ENCODE measurements around the gene TIGAR.
A peak's percentile ranks its signal among the peaks of the same experiment; 100 is the strongest.

The TIGAR gene

DNA sequence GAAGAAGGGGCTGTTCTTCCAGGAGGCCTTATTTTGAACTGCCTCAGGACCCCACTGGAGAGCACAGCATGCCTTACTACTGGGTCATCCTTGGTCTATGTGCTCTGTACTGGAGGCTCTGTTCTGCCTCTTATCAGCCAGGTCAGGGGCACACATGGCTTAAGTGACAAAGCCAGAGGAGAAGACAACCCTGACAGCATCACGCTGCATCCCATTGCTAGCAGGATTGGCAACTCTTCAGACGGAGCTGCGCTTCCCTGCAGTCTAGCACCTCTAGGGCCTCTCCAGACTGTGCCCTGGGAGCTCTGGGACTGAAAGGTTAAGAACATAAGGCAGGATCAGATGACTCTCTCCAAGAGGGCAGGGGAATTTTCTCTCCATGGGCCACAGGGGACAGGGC is 17.3 kb upstream of the TIGAR start:
- DNase-seq (ENCODE audit: low read depth in 2 of 2): no peak

DNA sequence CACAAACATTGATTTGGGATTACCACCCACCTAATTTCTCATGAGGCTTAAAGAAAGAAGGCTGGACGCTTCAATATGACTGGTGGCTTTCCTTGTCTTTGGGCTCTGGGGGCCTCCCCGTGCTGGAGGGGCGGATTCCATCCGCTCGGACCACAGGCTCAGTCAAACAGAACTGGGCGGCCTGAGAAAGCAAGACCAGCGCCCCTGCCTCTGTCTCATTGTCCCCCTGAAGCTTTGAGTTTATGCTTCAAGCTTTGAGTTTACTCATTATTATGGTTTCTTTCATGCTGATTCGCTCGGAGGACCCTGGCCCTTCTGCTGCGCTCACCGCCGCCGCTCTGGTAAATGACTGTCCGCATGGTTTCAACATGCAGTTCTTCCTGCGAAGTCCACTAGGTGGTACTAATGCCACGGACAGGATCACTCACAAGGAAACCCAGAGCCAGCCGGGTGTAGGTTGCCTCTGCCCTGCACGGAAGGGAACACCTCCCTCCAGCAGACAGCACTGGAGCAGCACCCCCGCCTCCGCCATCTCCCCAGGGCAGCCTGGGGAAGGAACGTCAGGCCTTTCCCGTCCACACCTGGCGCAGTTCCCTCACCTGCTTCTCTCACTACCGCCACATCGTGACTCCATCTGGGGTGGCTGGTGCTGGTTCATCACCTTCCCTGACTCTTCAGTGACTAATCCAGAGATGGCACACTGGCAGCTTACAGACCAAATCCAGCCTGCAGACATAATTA is 13.2 kb upstream of the TIGAR start:
- no peak for DNase-seq (ENCODE audit: low read depth in 2 of 2)

DNA sequence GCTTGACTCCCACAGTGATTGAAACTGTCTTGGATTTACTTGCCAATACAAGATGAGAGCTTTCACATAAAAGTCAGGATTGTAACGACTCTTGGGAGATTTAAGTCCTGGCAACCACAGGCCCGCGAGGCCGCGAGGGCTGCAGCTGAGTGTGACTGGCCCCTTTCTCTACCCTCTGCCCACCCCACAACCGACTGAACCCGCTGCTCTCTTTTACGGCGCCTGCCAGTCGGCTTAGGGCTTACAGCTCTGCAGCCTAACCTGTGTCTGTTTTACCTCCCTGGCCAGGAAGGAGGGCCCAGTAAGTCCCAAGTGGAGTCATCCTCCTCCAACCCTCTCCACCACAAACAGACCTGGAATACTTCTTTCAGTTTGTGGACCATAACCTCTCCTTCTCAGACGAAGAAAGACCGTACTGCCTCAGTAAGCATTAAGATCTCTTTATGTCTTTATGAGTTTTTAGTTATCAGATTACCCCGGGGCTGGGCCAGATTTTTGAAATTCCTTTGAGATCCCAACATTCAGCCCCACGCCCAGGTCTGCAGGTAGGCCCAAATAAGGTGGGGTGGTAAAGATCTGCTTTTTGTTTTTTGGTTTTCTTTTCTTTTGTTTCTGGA is 12.6 kb upstream of the TIGAR start:
- DNase-seq (ENCODE audit: low read depth in 2 of 2): no peak

DNA sequence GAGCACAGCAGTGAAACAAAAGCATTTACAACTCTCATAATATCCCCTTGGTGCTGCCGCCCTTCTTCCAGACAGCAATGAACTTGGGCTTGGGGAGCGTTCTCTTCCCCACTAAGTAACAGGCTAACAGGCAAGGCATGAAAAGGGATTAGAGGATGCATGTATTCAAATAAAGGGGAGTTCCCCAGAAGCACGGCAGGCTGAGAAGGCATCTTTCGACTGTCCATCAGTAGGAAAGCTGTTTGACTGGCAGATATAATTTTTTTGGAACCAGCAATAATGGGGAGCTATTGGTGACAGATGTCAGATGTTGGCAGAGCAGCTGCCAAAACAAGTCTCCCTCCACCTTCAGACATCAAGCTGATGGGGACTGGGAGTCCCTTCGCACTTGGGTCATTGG is 9.2 kb upstream of the TIGAR start:
- no peak for DNase-seq (ENCODE audit: low read depth in 2 of 2)

DNA sequence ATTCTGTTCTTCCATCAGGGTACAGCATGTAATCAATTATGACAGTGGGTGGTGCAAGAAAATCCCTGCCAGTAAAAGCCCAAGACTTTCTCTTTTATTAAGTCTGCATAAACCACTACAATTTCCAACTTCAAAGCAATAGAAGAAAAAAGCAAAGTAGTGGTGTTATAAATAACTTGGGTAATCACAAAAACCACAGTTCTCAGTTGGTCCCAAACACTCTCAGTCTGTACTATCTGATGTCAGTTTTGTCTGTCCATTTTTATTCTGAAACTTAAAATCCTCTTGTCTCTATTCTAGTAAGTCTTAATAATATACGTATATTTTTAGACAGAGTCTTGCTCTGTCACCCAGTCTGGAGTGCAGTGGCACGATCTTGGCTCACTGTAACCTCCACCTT is 8.8 kb upstream of the TIGAR start:
- no peak for DNase-seq (ENCODE audit: low read depth in 2 of 2)

DNA sequence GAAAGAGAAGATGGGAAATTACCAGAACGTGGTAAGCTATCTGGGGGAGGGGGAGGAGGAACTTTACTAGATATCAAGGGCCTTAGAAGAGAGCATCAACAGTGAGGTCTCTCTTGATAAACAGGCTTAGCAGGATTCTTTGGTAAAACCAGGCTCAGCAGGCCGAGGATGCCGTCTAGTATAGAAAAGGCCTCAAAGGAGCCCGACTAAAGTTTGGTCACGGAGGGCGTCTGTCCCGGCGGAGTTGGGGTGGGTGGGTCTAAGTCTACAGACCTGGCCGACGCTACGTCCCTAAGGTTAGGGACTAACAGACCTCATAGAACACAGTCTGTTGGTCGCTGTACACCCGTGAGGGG is 538 bp upstream of the TIGAR start:
- no peak for DNase-seq (ENCODE audit: low read depth in 2 of 2)

DNA sequence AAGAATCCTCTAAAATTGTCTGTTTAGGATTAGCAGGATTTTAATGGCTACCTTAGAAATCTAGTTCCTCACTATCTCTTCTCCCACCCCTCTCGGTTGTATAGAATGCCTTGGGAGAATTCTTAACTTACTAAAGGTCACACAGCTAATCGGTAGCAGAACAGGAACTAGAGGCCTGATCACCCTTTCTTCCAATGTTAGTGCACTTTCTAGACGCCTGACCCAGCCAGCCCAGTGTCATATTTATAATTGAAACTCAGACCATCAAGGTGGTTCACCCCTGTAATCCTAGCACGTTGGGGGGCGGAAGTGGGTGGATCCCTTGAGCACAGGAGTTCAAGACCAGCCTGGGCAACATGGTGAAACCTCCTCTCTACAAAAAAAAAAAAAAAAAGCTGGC is 1.7 kb downstream of the TIGAR start:
- DNase-seq (ENCODE audit: low read depth in 2 of 2): no peak

DNA sequence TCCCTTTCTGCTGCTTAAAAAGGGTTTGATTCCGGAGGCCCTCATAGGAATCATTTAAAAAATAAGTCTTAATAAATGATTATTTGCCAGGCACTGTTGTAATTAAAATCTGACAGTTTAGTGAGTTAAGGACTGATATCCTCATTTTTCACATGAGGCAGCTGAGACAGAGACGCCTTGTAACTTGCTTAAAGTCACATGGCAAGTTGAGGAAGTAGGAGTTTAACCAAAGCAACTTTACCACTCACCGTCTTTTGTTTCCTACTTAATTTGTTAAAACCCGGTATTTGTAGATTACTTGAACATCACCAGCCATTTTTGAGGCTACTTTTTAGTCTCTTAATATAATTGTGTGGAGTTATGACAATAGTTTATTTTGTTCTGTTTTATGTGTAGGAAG is 2.4 kb downstream of the TIGAR start:
- DNase-seq (ENCODE audit: low read depth in 2 of 2): no peak

DNA sequence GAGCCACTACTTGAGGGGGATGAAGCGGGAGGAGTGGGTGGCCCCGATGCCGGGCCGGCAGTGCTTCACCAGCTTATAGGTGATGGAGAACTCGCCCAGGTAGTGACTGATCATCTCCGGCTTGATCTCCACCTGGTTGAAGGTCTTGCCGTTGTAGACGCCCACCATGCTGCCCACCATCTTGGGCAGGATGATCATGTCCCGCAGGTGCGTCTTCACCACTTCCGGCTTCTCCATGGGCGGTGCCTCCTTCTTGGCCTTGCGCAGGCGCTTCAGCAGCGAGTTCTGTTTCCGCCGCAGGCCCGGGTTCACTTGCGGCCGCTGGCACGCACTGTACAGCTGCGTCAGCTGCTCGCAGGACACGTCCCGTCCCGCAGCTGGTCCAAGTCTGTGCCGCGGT is 3.4 kb downstream of the TIGAR start:
- no peak for DNase-seq (ENCODE audit: low read depth in 2 of 2)

DNA sequence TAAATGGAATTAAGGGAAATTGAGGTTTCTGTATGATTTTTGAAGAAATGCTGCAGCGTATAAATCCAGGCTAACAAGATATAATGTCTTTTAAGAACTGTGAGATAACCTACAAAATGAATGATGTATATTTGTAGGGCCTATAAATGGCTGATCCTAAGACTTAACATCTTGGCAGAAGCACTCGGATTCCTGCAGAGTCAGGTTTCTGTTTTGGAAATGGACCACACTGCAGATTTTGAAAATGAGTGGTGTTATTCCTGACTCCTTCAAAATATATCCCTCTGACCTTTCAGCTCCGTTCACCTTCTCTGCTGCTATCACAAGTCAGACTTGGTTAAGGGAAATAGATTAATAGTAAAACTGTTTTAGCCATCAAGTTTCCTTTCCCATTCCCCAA is 5.0 kb downstream of the TIGAR start:
- DNase-seq (ENCODE audit: low read depth in 2 of 2): no peak

DNA sequence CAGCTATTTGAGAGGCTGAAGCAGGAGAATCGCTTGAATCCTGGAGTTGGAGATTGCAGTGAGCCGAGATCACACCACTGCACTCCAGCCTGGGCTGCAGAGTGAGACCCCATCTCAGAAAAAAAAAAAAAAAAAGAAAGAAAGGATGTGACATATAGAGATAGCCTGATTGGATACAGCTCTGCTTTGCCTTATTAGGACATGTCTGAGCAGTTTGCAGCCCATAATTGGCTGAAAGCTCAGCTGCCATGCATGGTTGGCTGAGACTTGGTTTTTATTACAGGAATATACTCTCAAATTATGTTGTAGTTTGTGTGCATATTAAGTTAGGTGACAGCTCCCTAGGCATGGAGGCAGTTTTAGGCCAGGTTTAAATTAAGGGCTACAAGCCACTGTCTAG is 6.3 kb downstream of the TIGAR start:
- no peak for DNase-seq (ENCODE audit: low read depth in 2 of 2)

DNA sequence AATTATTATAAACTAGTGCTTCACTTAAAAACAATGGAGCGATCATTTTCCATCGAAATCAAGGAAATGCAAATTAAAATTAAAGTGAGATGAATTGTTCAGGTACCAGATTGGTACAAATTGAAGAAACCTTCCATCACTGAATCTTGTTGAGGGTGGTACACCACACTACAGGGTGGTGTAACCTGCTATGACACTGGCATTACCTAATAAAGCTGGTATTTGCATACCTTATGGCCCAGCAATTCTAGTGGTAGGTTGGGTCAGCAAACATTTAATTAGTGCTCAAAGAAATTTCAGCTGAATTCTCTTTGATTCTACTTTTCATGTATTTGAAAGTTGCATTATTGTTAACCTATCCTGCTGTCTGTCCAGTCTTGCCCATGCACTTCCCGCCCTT is 9.2 kb downstream of the TIGAR start:
- no peak for DNase-seq (ENCODE audit: low read depth in 2 of 2)

DNA sequence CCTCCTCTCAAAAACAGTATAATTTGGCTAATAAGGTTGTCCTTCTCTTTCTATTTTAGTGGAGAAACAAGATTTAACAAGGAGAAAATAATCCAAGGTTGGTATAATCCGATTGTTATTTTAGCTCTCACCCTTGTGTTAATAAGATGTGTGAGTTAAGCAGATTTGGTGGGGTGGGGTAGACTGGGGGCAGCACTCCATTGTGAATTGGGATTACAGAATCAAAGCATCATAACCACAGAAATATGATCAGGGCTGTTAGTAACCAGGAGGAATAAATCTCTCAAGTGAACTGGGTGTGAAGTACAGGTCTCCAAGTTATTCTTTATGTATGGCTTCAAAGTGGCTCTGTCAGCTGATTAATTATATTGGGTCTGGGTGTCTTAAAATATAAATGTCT is 10.2 kb downstream of the TIGAR start:
- DNase-seq (ENCODE audit: low read depth in 2 of 2): no peak

DNA sequence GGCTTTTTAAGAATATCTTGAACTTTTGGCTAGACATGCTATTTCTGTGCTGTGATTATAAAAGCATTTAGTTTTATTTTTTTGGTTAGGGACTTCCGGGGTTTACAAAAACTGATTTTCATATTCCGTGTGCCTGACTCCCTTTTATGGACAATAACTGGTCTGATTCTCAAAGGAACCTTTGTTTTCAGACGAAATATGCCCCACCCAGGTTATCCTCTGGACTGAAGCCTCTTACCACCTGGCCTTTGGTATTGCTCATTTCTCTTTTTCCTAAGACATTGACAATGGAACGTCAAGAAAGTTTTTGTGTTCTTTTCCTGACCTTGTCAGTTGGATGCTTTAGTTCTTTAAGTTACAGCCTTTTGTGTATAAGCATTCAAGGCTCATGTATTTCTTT is 10.8 kb downstream of the TIGAR start:
- no peak for DNase-seq (ENCODE audit: low read depth in 2 of 2)

DNA sequence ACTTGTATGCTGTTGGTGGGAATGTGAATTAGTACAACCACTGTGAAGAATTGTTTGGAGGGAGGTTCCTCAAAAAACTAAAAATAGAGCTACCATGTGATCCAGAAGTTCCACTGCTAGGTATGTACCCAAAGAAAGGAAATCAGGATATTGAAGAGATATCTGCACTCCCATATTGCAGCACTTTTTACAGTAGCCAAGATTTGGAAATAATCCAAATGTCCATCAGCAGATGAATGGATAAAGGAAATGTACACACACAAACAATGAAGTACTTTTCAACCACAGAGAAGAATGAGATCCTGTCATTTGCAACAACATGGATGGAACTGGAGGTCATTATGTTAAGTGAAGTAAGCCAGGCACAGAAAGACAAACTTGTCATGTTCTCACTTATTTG is 25.9 kb downstream of the TIGAR start:
- DNase-seq (ENCODE audit: low read depth in 2 of 2): no peak

DNA sequence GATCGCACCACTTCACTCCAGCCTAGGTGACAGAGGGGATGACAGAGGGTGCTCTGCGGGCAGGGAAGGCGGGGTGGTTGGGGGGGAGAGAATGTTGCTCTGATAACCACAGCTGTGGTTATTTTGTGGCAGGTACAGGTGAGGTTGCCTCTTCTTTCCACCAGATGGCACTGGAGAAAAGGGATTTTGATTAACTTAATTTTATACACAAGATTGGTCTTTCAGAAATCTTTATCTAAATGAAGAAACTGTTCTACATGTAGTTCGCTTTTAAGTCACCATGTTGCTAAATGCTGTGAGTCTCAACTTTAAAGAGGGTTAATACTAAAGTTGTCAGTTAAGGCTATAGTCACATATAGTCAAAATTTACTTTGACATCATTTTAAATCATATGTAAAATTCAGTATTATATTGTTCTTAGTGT is 32.8 kb downstream of the TIGAR start:
- no peak for DNase-seq (ENCODE audit: low read depth in 2 of 2)

DNA sequence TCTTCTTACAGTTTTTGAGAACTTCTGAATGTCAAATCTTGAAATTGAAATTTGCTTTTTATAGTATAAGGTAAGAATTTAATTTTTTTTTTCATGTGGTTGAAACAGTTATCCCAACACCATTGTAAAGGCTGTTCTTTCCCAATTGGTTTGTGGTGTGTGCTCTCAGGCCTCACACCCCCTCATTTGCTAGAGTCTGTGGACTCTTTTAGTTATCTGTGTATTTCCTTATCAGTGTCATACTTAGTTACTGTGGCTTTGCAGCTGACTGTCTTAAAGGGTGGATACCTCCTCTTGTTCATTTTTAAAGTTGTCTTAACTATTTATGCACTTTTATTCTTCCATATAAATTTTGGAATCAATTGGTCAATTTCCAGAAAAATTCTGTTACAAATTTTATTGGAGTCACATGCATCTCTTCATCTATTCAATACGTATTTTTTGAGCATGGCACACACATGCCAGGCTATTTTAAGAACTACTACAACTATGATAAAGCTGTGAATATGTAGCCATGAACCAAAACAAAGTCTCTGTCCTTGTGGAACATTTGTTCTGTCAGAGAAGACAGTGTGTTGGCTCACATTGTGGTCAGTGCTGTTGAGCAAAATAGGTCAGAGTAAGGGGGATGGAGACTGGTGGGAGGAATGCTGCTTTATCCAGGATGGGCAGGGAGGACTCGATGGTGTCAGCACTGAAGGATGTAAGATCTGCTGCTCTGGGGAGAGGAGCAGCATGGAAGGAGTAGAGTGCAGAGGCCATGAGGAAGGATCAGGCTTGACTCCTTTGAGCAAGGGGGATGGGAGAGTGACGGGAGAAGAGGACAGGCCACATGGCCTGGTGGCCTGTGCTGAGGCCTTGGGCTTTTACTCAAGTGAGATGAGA is 34.4 kb downstream of the TIGAR start:
- DNase-seq (ENCODE audit: low read depth in 2 of 2): no peak

DNA sequence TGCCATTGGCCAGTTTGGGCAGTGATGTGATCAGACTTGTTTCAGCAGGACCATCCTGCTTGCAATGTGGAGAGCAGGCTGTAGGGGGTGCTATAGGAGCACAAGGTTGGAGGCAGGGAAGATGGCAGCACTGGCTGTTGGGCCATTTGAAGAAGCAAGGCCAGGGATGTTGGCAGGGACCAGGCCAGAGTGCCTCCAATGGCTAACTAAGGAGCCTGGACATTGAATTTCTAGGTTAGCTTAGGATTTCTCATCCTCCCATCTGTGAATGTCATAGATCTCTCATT is 35.0 kb downstream of the TIGAR start:
- DNase-seq (ENCODE audit: low read depth in 2 of 2): peak in 1 of 2 experiments; percentile 61

DNA sequence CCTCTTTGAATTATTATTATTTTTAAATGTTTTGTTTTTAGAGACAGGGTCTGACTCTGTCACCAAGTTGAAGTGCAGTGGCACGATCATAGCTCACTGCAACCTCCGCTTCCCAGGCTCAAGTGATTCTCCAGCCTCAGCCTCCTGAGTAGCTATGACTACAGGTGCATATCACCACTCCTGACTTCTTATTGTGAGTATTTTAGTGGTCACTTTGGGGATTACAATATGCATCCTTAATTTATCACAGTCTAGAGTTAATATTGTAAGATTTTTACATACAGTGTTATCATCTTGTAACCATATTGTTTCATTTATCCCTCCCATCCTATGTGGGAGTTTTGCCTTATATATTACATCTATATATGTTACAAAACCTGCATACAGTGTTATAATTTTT is 45.1 kb downstream of the TIGAR start:
- DNase-seq (ENCODE audit: low read depth in 2 of 2): no peak

DNA sequence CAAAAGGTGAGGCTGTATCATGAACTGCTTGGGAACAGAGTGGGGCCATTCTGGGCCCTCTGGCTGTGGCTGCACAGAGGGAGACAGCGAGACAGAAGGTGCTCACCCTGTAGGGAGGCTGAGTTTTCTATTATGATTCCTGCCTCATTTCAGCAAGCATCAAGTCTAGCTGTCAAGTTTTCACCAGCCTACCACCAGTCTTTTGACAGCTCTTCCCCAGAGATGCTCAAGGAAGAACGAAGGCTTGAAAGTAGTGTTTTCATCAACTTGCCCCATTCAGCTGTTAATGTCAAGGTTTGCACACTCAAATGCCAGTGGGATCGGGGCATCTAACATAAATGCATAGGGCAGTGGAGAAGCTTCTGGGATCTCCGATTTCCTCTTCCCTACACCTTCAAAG is 48.5 kb downstream of the TIGAR start:
- no peak for DNase-seq (ENCODE audit: low read depth in 2 of 2)

DNA sequence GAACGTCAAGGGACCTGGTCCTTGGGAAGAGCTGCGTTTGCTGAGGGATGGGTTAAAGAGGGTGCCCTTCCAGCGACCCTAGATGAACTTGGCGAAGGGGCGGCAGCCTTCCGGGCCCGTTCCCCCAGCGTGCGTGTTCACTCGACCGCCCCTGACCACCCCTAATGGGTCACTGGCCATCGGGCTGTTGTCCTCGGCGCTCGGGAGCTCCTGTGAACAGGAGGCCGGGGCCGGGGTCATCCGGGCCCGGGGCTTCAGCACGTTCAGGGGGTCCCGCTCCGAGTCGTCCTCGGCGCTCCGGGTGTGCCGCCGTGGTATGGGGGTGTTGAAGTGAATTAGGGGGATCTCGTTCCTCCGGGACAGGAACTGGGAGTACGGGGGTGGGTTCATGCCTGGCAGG is 49.3 kb downstream of the TIGAR start:
- no peak for DNase-seq (ENCODE audit: low read depth in 2 of 2)

DNA sequence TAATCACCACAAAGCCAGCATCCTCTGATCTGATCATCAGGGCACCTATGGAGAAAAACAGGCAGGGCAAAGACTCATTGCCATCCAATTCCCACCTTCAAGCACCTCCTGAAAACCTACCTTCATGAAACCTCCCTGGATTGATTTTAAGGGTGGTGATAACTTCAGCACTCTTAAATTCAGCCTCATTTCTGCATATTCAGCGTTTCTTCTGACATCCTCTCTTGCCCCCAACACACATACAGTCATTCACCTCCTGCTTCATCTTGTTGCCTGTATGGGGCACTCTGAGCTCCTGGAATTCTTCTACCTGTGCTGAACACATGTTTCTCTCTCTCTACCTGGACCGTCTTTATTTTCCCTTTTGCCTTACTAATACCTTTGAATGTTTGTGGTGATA is 51.6 kb downstream of the TIGAR start:
- DNase-seq (ENCODE audit: low read depth in 2 of 2): no peak

DNA sequence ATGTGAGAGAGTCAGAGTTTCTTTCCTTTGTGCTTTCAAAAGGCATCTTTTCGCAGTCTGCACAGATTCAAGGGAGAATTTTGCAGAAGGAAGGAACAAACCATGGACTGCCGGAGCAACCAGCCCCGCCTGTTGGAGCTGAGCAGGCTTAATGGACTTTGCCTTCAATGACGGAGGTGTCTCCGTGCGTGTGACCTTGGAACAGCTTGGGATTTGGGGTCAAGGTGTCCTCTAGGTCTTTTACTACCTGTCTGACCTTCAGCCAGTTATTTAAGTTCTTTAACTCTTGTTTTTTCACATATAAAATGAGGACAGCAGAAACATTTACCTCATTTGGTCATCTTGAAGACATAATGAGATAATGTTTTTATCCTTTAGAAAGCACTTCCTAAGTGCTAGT is 54.4 kb downstream of the TIGAR start:
- DNase-seq (ENCODE audit: low read depth in 2 of 2): no peak
